GM12892 (cell line): Measurements from ENCODE around the gene DLST.

Experiments used
- POLR2A ChIP-seq: IDR thresholded peaks from 2 replicates; pipeline ENCODE4 v1.6.1; 2011; ENCODE audit warnings: low read depth, low read length, control low read depth
- POLR2AphosphoS5 ChIP-seq: IDR thresholded peaks from 2 replicates; pipeline ENCODE4 v1.6.1; 2011; ENCODE audit warnings: low read depth, low read length, control low read depth

- TF ChIP-seq POLR2AphosphoS5, result no peak
- no peak for TF ChIP-seq POLR2A
Measured at GRCh38 chr14:74843653-74844052, 38.1 kb upstream of the DLST start.
